Ovary (tissue), 3 donors: ENCODE measurements around the gene RHOU.

Source experiments
- EP300 ChIP-seq: sonication (generic); formaldehyde crosslinking; IDR thresholded peaks from one replicate; pipeline ENCODE4 v1.6.1; 2017; ENCODE audit warnings: antibody characterized with exemption
- POLR2A ChIP-seq: fragments of 450-650 bp; IDR thresholded peaks from one replicate; pipeline ENCODE4 v1.6.1; 2017; ENCODE audit warnings: antibody characterized with exemption, mild to moderate bottlenecking, moderate library complexity
- TF ChIP-seq, protein P1 (sequence below), 3 donors: fragments of 450-650 bp in 2 of 3; fragments of 200-600 bp in 1 of 3; IDR thresholded peaks; one replicate each; pipeline versions ENCODE4 v1.5.1 to v1.8.0; 2016 to 2022; ENCODE audit warnings: antibody characterized with exemption in 3 of 3, mild to moderate bottlenecking in 1 of 3
- donor health status: DM: no; HTN: no; CAD: no.

DNA sequence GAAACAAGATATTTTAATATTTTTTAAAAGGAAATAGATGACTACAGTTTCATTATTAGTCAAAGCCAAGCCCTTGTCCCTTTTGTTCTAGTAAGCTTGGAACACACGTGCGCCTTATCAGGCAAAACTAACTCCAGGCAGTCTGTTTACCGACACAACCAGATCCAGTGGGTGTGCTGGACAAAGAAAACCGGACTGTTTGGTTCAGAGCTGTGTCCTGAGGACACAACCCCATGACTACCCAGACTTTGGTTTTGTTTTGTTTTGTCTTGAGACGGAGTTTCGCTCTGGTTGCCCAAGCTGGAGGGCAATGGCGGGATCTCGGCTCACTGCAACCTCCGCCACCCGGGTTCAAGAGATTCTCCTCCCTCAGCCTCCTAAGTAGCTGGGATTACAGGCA lies 13.9 kb upstream of the RHOU start:
- TF ChIP-seq, protein P1, sequence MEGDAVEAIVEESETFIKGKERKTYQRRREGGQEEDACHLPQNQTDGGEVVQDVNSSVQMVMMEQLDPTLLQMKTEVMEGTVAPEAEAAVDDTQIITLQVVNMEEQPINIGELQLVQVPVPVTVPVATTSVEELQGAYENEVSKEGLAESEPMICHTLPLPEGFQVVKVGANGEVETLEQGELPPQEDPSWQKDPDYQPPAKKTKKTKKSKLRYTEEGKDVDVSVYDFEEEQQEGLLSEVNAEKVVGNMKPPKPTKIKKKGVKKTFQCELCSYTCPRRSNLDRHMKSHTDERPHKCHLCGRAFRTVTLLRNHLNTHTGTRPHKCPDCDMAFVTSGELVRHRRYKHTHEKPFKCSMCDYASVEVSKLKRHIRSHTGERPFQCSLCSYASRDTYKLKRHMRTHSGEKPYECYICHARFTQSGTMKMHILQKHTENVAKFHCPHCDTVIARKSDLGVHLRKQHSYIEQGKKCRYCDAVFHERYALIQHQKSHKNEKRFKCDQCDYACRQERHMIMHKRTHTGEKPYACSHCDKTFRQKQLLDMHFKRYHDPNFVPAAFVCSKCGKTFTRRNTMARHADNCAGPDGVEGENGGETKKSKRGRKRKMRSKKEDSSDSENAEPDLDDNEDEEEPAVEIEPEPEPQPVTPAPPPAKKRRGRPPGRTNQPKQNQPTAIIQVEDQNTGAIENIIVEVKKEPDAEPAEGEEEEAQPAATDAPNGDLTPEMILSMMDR (IDR thresholded peaks at IDR 0.05) = no peak
- TF ChIP-seq EP300 (no peak), POLR2A (no peak)
